H1 (cell line): ENCODE results near the gene B3GALT4. TPM values are rescaled to one million over a fixed set of nuclear protein-coding genes. Genes with fewer than 3 reads are reported as not detected.

Source experiments
- CTCF ChIA-PET: fragments of 300-600 bp; sonication (Branson Sonifier 250); formaldehyde crosslinking; loops from one replicate; lab custom pipeline; 2021; ENCODE audit not compliant: partially characterized antibody; lab: Charles Lee
- POLR2A ChIA-PET: fragments of 300-600 bp; sonication (Branson Sonifier 250); formaldehyde crosslinking; loops from one replicate; lab custom pipeline; 2021; ENCODE audit warnings: inconsistent platforms; ENCODE audit not compliant: partially characterized antibody; lab: Charles Lee
- DNase-seq, 2 experiments: peaks; one replicate each; pipeline versions ENCODE4 v3.0.0 to v3.0.0-alpha.2; 2010 to 2022; ENCODE audit warnings: low spot score in 2 of 2, low read depth in 1 of 2, mixed read lengths in 1 of 2
- FAIRE-seq: peaks from 2 replicates; lab custom pipeline; 2011; peaks lifted over from hg19 to GRCh38; lab: Jason Lieb, UNC
- H2AFZ ChIP-seq: 2 replicates; pipeline ENCODE4 v1.8.1; 2012; ENCODE audit warnings: low read length, inconsistent platforms
- H2AK5ac ChIP-seq: 2 replicates; pipeline ENCODE4 v1.6.1; 2013; ENCODE audit warnings: low read depth, low read length
- H2BK120ac ChIP-seq: replicated peaks from 2 replicates; pipeline ENCODE3; 2013; ENCODE audit warnings: low read depth, low read length, inconsistent platforms
- H2BK12ac ChIP-seq: 2 replicates; pipeline ENCODE4 v1.6.1; 2013; ENCODE audit warnings: low read depth, low read length
- H2BK15ac ChIP-seq: 2 replicates; pipeline ENCODE4 v1.6.1; 2013; ENCODE audit warnings: low read length
- H2BK20ac ChIP-seq: 2 replicates; pipeline ENCODE4 v1.6.1; 2013; ENCODE audit warnings: low read length
- H2BK5ac ChIP-seq: 2 replicates; pipeline ENCODE4 v1.6.1; 2013; ENCODE audit warnings: low read depth, low read length
- H3K14ac ChIP-seq: 2 replicates; pipeline ENCODE4 v1.6.1; 2013; ENCODE audit warnings: inconsistent platforms; ENCODE audit not compliant: insufficient read length
- H3K18ac ChIP-seq: 2 replicates; pipeline ENCODE4 v1.6.1; 2013; ENCODE audit warnings: low read length; ENCODE audit errors: extremely low read depth
- H3K23ac ChIP-seq: 2 replicates; pipeline ENCODE4 v1.6.1; 2013; ENCODE audit warnings: inconsistent platforms; ENCODE audit not compliant: insufficient read length
- H3K23me2 ChIP-seq: 2 replicates; pipeline ENCODE4 v1.6.1; 2013; ENCODE audit warnings: low read depth, low read length
- H3K27ac ChIP-seq: 2 replicates; pipeline ENCODE4 v1.6.1; 2011; ENCODE audit warnings: low read depth, low read length, inconsistent platforms
- H3K27me3 ChIP-seq, 4 experiments: replicated peaks in 1 of 4; 1 replicate in 1 of 4; 2 replicates in 3 of 4; pipeline versions ENCODE4 v1.6.1 to v1.8.1; 2011 to 2013; ENCODE audit warnings: low read length in 3 of 4, mild to moderate bottlenecking in 3 of 4, inconsistent platforms in 2 of 4, mixed read lengths in 2 of 4, moderate library complexity in 1 of 4; ENCODE audit not compliant: control insufficient read depth in 3 of 4, insufficient read depth in 3 of 4; ENCODE audit errors: extremely low read depth in 1 of 4
- H3K36me3 ChIP-seq, 4 experiments: 2 replicates each; pipeline versions ENCODE4 v1.6.1 to v1.8.1; 2011 to 2013; ENCODE audit warnings: mild to moderate bottlenecking in 4 of 4, low read length in 3 of 4, moderate library complexity in 2 of 4, control low read depth in 1 of 4, inconsistent platforms in 1 of 4; ENCODE audit not compliant: insufficient read depth in 4 of 4, control insufficient read depth in 2 of 4
- H3K4ac ChIP-seq: replicated peaks from 2 replicates; pipeline ENCODE3; 2013; ENCODE audit warnings: low read length, low read depth, mixed read lengths, inconsistent platforms; ENCODE audit not compliant: insufficient read length
- H3K4me1 ChIP-seq, 4 experiments: replicated peaks in 1 of 4; 1 replicate in 1 of 4; 2 replicates in 3 of 4; pipeline versions ENCODE4 v1.6.1 to v1.8.1; 2011 to 2013; ENCODE audit warnings: low read length in 3 of 4, inconsistent platforms in 2 of 4, mixed read lengths in 1 of 4; ENCODE audit not compliant: insufficient read depth in 4 of 4, control insufficient read depth in 3 of 4
- H3K4me2 ChIP-seq, 2 experiments: 2 replicates each; pipeline versions ENCODE4 v1.6.1 to v1.8.1; 2011 to 2013; ENCODE audit warnings: low read depth in 2 of 2, low read length in 2 of 2, control low read depth in 1 of 2, inconsistent platforms in 1 of 2, mild to moderate bottlenecking in 1 of 2; ENCODE audit not compliant: insufficient read depth in 1 of 2
- H3K4me3 ChIP-seq, 4 experiments: fragments of 200-600, 300-600 bp in 1 of 4; sonication (generic), shearing (Covaris generic), sonication (Bioruptor Twin) in 1 of 4; 2 replicates each; pipeline versions ENCODE4 v1.5.1 to v1.8.1; 2011 to 2016; ENCODE audit warnings: low read length in 4 of 4, low read depth in 3 of 4, control low read depth in 2 of 4, inconsistent platforms in 2 of 4, mild to moderate bottlenecking in 2 of 4, mixed read lengths in 1 of 4, moderate library complexity in 1 of 4; ENCODE audit not compliant: insufficient read depth in 2 of 4; ENCODE audit errors: extremely low read depth in 1 of 4
- H3K56ac ChIP-seq: replicated peaks from 2 replicates; pipeline ENCODE3; 2013; ENCODE audit warnings: low read depth, mild to moderate bottlenecking, mixed read lengths, low read length, inconsistent platforms; ENCODE audit not compliant: insufficient read length
- H3K79me1 ChIP-seq: 2 replicates; pipeline ENCODE4 v1.6.1; 2013; ENCODE audit warnings: low read depth, low read length, control low read depth
- H3K79me2 ChIP-seq, 2 experiments: 2 replicates each; pipeline versions ENCODE4 v1.6.1 to v1.8.1; 2012 to 2013; ENCODE audit warnings: low read length in 2 of 2, mild to moderate bottlenecking in 2 of 2, inconsistent platforms in 1 of 2; ENCODE audit not compliant: insufficient read depth in 2 of 2, control insufficient read depth in 1 of 2
- H3K9ac ChIP-seq, 4 experiments: replicated peaks in 1 of 4; 1 replicate in 1 of 4; 2 replicates in 3 of 4; pipeline versions ENCODE4 v1.6.1 to v1.8.1; 2011 to 2013; ENCODE audit warnings: low read depth in 3 of 4, low read length in 3 of 4, control low read depth in 2 of 4, mild to moderate bottlenecking in 2 of 4, moderate library complexity in 2 of 4, inconsistent platforms in 1 of 4; ENCODE audit errors: extremely low read depth in 1 of 4
- H3K9me3 ChIP-seq, 2 experiments: 2 replicates each; pipeline versions ENCODE4 v1.6.1 to v1.8.1; 2012 to 2013; ENCODE audit warnings: mild to moderate bottlenecking in 2 of 2, moderate library complexity in 2 of 2, control low read depth in 1 of 2, inconsistent platforms in 1 of 2, low read depth in 1 of 2, low read length in 1 of 2, mixed read lengths in 1 of 2; ENCODE audit not compliant: insufficient read depth in 2 of 2
- H4K20me1 ChIP-seq, 2 experiments: replicated peaks in 1 of 2; 2 replicates each; pipeline versions ENCODE3 to v1.8.1; 2011 to 2013; ENCODE audit warnings: inconsistent platforms in 2 of 2, low read length in 2 of 2, mild to moderate bottlenecking in 1 of 2; ENCODE audit not compliant: insufficient read depth in 2 of 2, control insufficient read depth in 1 of 2
- H4K5ac ChIP-seq: 2 replicates; pipeline ENCODE4 v1.6.1; 2013; ENCODE audit warnings: low read length, low read depth, mixed read lengths, inconsistent platforms; ENCODE audit not compliant: insufficient read length
- H4K8ac ChIP-seq: 2 replicates; pipeline ENCODE4 v1.8.0; 2013; ENCODE audit warnings: mild to moderate bottlenecking, moderate library complexity, low read length, inconsistent platforms; ENCODE audit not compliant: insufficient read depth; ENCODE audit errors: extremely low read depth
- H4K91ac ChIP-seq: replicated peaks from 2 replicates; pipeline ENCODE3; 2013; ENCODE audit warnings: low read length, mixed read lengths, inconsistent platforms; ENCODE audit not compliant: insufficient read length
- ZNF274 ChIP-seq: IDR thresholded peaks from 2 replicates; pipeline ENCODE4 v1.7.0; 2012; ENCODE audit warnings: low read length, borderline replicate concordance; ENCODE audit errors: extremely low read depth
- WGBS, 2 experiments: shearing (Covaris generic) in 1 of 2; methylation state at CpG; one replicate each; pipeline versions ENCODE4 v1.1.6 to v1.1.7; 2013 to 2015; ENCODE audit warnings: low lambda C conversion rate in 2 of 2, mixed read lengths in 2 of 2, inconsistent platforms in 1 of 2, low coverage in 1 of 2, missing lambda C conversion rate in 1 of 2; ENCODE audit not compliant: insufficient replicate concordance in 2 of 2, insufficient coverage in 1 of 2, insufficient read length in 1 of 2; ENCODE audit errors: extremely low coverage in 1 of 2, missing lambda C conversion rate in 1 of 2; 5-methylcytosine and 5-hydroxymethylcytosine counted together
- polyA plus RNA-seq, 7 experiments: library from polyadenylated mRNA; depleted of rRNA in 3 of 7; stranded (reverse) in 5 of 7; unstranded in 2 of 7; fragments of >200 nt in 5 of 7; fragments of 200-250 nt in 2 of 7; gene quantifications; 1 replicate in 5 of 7; 2 replicates in 1 of 7; 4 replicates in 1 of 7; pipeline versions ENCODE4 v1.2.1 to v1.2.3, GENCODE V29; 2011 to 2013; ENCODE audit warnings: missing spikeins in 2 of 7, mixed read lengths in 2 of 7
- total RNA-seq: library from RNA; stranded (reverse); fragmentation: NEBNext Ultra II Directional; extraction: Animal tissue kit (Norgen Biotek cat#: 25700); gene quantifications from 2 replicates; pipeline ENCODE4 v1.2.1, GENCODE V29; 2021

The B3GALT4 gene
- total and polyA plus RNA-seq, 2 of the 8 experiments (the other 6 are each of a cell fraction or from before 2014, with no cell fraction given) = 2.2 to 3.0 TPM

GRCh38 chr6:33304216-33304615 is 27.3 kb downstream of the B3GALT4 start:
- Histone ChIP-seq H3K4me1 (no peaks in the 10 kb centered on the region), H2BK120ac (no peak overlapping the region), H3K4me3 (no peak overlapping the region), H4K5ac (no peak overlapping the region), H2AFZ (no peak overlapping the region), H3K9ac (no peak overlapping the region; a peak in 1 of 7 replicates), H2AK5ac (no peak overlapping the region), H3K79me1 (0 out of 2 replicates have a peak, but pooled peaks cover 3% of the 10 kb centered on the region), H3K27ac (no peak overlapping the region), H3K23me2 (peaks cover 1% of the 10 kb centered on the region; the same call in 1 of the 2 replicates), H4K91ac (no peak overlapping the region), H2BK20ac (no peak overlapping the region), H2BK5ac (no peak overlapping the region), H3K79me2 (peaks cover 0 to 15% of the 10 kb centered on the region in 2 experiments; a peak in 2 of 4 replicates), H3K14ac (no peak overlapping the region), H3K23ac (no peak overlapping the region), H3K27me3 (no peaks in the 10 kb centered on the region), H3K4me2 (no peak overlapping the region), H3K56ac (no peak overlapping the region), H3K4ac (no peak overlapping the region), H2BK12ac (no peak overlapping the region), H4K8ac (peak overlapping the region; percentile 66), H3K18ac (no peak overlapping the region), H3K9me3 (no peaks in the 10 kb centered on the region), H3K36me3 (no peaks in the 10 kb centered on the region; a peak in 2 of 8 replicates), H2BK15ac (no peak overlapping the region), H4K20me1 (peaks cover 0 to 4% of the 10 kb centered on the region in 2 experiments)
- DNase-seq = no peak
- 91% methylated on average over 16 of the region's 16 CpGs; no CpG with 5 or more reads in 1 of the 2 experiments for WGBS, 2 experiments
- ChIA-PET CTCF (no interaction called here), POLR2A (interaction anchor here (0.5 kb wide), 1 partner anchor 20 kb away, joined by 3 read pairs; no protein-coding TSS in a partner anchor)
- FAIRE-seq = no peak
- no peak for TF ChIP-seq ZNF274
